NK-92 (cell line): ENCODE measurements around the gene RAG2.

Experiments used
- DNase-seq: peaks from one replicate; lab custom pipeline; 2025; ENCODE audit not compliant: unreplicated experiment; lab: John Stamatoyannopoulos, UW

The RAG2 gene

DNA sequence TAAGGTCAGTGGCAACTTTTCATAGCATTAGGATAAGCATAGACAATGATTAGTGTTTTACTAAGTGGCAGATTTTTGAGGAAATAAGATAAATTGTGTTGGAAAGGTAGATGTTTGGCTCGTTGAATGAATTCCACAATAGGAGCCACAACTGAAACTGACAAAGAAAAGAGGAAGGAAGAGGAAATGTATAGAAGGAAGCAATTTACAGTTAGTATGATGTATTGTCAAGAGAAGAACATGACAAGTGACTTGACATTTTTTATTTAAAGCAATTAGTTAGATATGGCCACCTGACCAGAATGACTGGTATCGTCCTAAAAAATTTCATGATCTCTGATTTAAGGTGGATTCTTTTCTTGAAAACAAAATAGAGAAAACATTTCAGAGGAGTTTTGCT is 3.1 kb upstream of the RAG2 start:
- no peak for DNase-seq

DNA sequence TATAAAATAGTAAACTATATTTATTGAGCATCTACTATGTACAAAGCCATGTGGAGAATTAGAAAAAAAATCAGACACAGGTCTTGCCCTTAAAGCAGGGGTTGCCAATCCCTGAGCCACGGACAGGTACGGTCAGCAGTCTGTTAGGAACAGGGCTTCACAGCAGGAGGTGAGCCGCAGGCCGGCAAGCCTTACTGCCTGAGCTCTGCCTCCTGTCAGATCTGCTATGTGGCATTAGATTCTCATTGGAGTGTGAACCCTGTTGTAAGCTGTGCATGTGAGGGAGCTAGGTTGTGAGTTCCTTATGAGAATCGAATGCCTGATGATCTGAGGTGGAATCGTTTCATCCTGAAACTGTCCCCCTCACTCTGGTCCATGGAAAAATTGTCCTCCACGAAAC is 2.1 kb upstream of the RAG2 start:
- no peak for DNase-seq

DNA sequence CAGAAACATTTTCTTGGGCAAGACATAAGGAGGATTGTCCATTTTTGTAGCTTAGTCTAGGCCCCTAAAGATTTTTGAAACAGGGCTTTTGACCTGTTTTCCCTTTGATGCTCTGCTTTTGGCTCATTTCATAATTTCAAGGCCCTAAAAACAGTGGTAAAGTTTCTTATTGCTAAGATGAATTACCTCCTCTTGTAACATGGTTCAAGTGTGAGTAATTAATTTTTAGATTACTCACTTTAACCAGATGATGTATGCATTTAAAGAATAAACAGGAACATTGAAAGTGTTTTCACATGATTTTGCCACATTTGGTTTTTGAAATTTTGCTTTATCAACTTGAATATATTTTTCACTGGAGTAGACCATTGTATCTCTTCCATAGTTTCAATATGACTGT is 1.2 kb downstream of the RAG2 start:
- DNase-seq, result no peak

- no peak for DNase-seq
Measured at GRCh38 chr11:36594316-36594989, 3.6 kb downstream of the RAG2 start, which contains the start of gene IFTAP. Gene IFTAP (plus strand): TSS chr11:36594502. CDS start chr11:36610104, 15,602 bp downstream.

DNA sequence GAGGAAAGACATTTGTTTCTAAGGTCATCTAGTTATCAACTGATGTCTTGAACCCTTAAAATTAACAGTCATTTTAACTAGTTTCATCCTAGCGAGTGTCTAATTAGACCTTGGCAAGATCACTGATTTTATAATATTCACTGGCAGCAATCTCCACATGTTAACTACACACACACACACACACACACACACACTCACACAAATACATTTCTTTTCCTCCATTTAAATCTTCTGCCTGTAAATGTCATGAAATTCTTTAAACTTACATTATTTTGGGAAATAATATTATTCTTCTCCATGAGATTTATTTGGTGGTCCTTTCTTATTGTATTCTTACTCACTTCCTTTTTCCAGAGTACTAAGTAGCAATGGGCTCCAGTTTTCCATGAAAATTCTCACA is 6.6 kb downstream of the RAG2 start:
- DNase-seq, result no peak

- DNase-seq, result no peak
Measured at GRCh38 chr11:36590513-36590912, 7.5 kb downstream of the RAG2 start.

DNA sequence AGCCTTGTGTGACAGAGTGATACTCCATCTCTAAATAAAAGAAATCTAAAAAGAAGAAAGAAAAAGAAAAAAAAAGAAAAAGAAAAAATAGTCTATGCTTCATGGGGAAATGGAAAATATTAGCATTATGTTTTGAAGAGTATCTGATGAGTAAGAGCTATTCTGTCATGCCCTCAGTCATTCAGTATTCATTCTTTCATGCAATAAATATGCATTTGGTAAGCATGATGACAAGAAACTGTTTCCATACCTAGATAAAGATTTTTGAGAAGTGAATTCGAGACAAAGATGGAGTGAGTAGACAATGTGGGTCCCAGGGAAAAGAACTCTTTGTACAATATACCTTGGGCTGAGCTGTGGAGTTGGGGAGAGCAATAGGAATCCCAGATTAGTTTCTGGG is 9.9 kb downstream of the RAG2 start:
- DNase-seq, result no peak

DNA sequence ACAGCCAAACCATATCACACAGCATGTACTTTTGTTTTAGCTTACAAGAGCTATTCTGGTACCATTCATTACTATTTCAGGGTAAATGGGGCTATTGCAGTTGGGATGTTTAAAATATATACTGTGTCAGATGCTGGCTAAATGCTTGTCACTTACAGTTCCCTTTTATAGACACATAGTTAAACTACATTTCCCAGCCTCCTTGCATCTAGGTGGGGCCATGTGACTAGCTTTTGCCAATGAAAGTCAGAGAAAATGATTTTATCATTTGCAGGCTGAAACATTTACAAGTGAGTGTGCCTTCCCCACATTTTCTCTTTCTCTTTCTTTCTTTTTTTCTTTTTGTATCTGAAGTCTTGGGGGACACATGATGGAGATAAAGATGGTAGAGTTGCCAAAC is 11.5 kb downstream of the RAG2 start:
- no peak for DNase-seq

- DNase-seq, result no peak
Measured at GRCh38 chr11:36583667-36584066, 14.4 kb downstream of the RAG2 start.

- no peak for DNase-seq
Measured at GRCh38 chr11:36581536-36581935, 16.5 kb downstream of the RAG2 start.

DNA sequence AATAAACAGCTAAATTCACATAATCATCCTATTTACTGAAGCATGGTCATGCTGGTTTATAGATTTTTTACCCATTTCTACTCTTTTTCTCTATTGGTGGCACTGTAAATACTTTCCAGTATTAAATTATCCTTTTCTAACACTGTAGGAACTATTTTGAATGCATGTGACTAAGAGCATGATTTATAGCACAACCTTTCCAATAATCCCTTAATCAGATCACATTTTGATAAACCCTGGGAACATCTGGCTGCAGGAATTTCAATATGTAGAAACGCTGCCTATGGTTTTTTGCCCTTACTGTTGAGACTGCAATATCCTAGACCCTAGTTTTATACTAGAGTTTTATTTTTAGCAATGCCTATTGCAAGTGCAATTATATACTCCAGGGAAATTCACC is 19.6 kb downstream of the RAG2 start:
- DNase-seq, result no peak

DNA sequence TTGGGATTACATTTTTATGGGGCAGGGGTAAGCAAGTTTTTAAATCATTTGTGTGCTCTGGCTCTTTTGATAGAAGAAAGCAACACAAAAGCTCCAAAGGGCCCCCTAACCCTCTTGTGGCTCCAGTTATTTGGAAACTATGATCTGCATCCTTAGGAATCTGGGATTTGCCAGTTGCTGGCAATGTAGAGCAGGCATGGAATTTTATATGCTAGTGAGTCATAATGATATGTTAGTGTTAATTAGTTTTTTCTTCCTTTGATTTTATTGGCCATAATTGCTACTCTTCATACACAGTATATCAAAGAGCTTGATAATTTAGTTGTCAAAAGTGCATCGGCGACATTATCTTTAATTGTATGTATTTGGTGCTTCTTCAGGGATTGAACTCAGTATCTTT is 20.2 kb downstream of the RAG2 start:
- DNase-seq, result no peak

DNA sequence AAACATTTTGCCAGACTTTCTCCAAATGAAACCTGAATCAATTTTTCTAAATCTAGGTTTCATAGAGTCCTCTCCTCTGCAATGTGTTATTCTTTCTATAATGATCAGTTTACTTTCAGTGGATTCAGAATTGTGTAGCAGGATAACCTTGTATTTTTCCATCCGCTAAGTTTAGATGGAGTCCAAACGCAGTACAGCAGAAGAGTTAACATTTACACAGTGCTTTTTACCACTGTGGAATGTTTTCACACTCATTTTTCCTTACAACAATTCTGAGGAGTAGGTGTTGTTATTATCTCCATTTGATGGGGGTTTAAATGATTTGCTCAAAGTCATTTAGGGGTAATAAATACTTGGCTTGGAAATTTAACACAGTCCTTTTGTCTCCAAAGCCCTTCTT is 20.7 kb downstream of the RAG2 start:
- DNase-seq, result no peak

GRCh38 chr11:36574486-36574885 is 23.6 kb downstream of the RAG2 start:
- DNase-seq, result no peak

DNA sequence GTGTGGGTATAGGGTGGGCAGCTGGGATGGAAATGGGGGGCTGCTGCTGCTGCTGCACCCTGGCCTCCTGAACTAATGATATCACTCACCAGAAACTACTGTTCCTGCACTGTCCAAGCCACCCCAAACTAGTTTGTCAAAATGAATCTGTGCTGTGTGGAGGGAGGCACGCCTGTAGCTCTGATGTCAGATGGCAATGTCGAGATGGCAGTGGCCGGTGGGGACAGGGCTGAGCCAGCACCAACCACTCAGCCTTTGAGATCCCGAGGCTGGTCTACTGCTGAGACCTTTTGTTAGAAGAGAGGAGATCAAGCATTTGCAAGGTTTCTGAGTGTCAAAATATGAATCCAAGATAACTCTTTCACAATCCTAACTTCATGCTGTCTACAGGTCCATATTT is 28.9 kb downstream of the RAG2 start:
- no peak for DNase-seq

DNA sequence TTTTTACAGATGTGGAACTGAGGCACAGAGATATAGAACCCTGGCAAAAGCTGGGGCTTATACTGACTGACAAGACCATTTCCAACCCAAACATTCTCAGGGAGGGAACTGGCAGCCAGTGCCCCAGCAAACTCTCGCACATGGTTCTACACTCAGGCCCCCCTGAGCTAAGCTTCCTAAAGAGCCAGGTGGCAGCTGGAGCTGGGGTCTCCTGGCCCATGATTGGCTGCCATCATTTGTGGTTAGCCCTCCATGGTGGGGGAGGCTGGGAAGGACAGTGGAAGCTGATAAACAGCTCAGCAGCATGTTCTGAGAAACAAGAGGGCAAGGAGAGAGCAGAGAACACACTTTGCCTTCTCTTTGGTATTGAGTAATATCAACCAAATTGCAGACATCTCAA is 30.3 kb downstream of the RAG2 start, which contains the start of gene RAG1:
RAG1 (plus strand) TSS at position 314 of the 400 bp plus-strand sequence. CDS start 5,298 bp downstream, outside the sequence.
- DNase-seq, result no peak

GRCh38 chr11:36566407-36567053 is 31.5 kb downstream of the RAG2 start:
- no peak for DNase-seq

GRCh38 chr11:36565031-36565610 is 32.9 kb downstream of the RAG2 start:
- no peak for DNase-seq

GRCh38 chr11:36564376-36565030 is 33.5 kb downstream of the RAG2 start:
- no peak for DNase-seq

DNA sequence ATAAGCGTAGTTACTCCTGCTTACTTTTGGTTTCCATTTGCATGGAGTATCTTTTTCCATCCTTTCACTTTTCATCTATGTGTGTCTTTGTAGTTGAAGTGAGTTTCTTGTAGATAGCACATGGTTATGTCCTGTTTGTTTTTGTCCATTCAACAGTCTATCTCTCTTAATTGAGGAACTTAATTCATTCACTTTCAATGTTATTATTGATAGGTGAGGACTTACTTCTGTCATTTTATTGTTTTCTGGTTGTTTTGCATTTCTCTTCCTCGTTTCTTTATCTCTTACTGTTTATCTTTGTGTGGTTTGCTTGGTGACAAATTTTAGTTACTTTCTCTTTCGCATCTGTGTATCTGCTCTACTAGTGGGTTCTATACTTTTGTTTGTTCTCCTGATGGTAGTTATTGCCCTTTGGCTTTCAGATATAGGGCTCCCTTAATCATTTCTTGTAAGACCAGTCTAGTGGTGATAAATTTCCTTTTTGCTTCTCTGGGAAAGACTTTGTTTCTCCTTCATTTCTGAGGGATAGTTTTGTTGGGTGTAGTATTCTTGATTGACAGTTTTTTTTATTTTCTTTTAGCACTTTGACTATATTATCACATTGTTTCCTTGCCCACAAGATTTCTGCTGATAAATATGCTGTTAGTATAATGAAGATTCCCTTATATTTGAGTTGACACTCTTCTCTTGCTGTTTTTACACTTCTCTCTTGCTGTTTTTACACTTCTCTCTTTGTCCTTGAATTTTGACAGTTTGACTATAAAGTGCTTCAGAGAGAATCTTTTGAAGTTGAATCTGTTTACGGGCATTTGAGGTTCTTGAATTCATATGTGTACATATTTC is 39.2 kb downstream of the RAG2 start:
- no peak for DNase-seq

- DNase-seq, result no peak
Measured at GRCh38 chr11:36557991-36558390, 40.0 kb downstream of the RAG2 start.
